ENCODE measurements around the gene GAA. TPM values are rescaled to one million over a fixed set of nuclear protein-coding genes. Genes with fewer than 3 reads are reported as not detected.
"Not testable (repeated sequence)": the region's sequence is repeated elsewhere in the genome, so short reads cannot be mapped to it uniquely, and the experiment has no call there.

The GAA gene
- total RNA-seq, 1 donor from 2014 or later = 15.2 TPM

- H3K4me3 ChIP-seq = no peak overlapping the region
- no peaks in the 10 kb centered on the region for H3K9me3 ChIP-seq (ENCODE audit: low read depth)
- H3K79me2 ChIP-seq (ENCODE audit: low read depth) = no peaks in the 10 kb centered on the region
- TF ChIP-seq CTCF (IDR thresholded peaks at IDR 0.05) (no peak), EZH2 (IDR thresholded peaks at IDR 0.05) (no peak), EZH2phosphoT487 (IDR thresholded peaks at IDR 0.05) (no peak)
- H3K9ac ChIP-seq = no peak overlapping the region
- peaks cover 2% of the 10 kb centered on the region for H3K4me1 ChIP-seq
- H3K27ac ChIP-seq = no peak overlapping the region
- no peaks in the 10 kb centered on the region for H4K20me1 ChIP-seq (ENCODE audit: low read depth)
- H3F3A ChIP-seq (ENCODE audit: low read depth) = peaks cover 16% of the 10 kb centered on the region
- no peak overlapping the region for H3K4me2 ChIP-seq
- no peaks in the 10 kb centered on the region for H3K27me3 ChIP-seq
- no peaks in the 10 kb centered on the region for H3K36me3 Mint-ChIP-seq
- H3K9me3 Mint-ChIP-seq = peaks cover 29% of the 10 kb centered on the region
- H3K36me3 ChIP-seq = no peaks in the 10 kb centered on the region
- H3K27me3 Mint-ChIP-seq (ENCODE audit: insufficient read depth, low read depth) = no peaks in the 10 kb centered on the region
- DNase-seq (ENCODE audit: low spot score) = no peak
- no peak overlapping the region for H3K4me3 Mint-ChIP-seq
- no peak overlapping the region for H3K27ac Mint-ChIP-seq
- H2AFZ ChIP-seq (replicated peaks) = peak overlapping the region; percentile 72
- H3K4me1 Mint-ChIP-seq = peaks cover 8% of the 10 kb centered on the region
Measured at GRCh38 chr17:80154166-80154565, 52.8 kb downstream of the GAA start.

- Histone ChIP-seq H3K4me1 (peaks cover 14% of the 10 kb centered on the region), H3F3A (ENCODE audit: low read depth) (peaks cover 20% of the 10 kb centered on the region)
- H3K4me3 Mint-ChIP-seq; DNase-seq (ENCODE audit: low spot score); H3K27me3 ChIP-seq; H3K79me2 ChIP-seq (ENCODE audit: low read depth); H3K27ac Mint-ChIP-seq; H3K4me3 ChIP-seq; H3K36me3 Mint-ChIP-seq; H3K4me2 ChIP-seq; H4K20me1 ChIP-seq (ENCODE audit: low read depth); H2AFZ ChIP-seq (replicated peaks); H3K9me3 ChIP-seq (ENCODE audit: low read depth); H3K36me3 ChIP-seq; H3K9ac ChIP-seq; H3K27ac ChIP-seq; H3K27me3 Mint-ChIP-seq (ENCODE audit: insufficient read depth, low read depth): not testable (repeated sequence)
- H3K9me3 Mint-ChIP-seq = peaks cover 29% of the 10 kb centered on the region
- peaks cover 18% of the 10 kb centered on the region for H3K4me1 Mint-ChIP-seq
Measured at GRCh38 chr17:80155600-80155999, 54.2 kb downstream of the GAA start.

GRCh38 chr17:80158846-80159245 is 57.5 kb downstream of the GAA start:
- Histone ChIP-seq H4K20me1 (ENCODE audit: low read depth) (no peaks in the 10 kb centered on the region), H3K4me1 (peaks cover 20% of the 10 kb centered on the region), H3K27ac (no peak overlapping the region), H3K4me2 (no peak overlapping the region), H3K27me3 (no peaks in the 10 kb centered on the region), H2AFZ (replicated peaks) (no peak overlapping the region), H3K79me2 (ENCODE audit: low read depth) (no peaks in the 10 kb centered on the region), H3K9ac (no peak overlapping the region), H3K36me3 (no peaks in the 10 kb centered on the region), H3K4me3 (no peak overlapping the region), H3F3A (ENCODE audit: low read depth) (peaks cover 30% of the 10 kb centered on the region), H3K9me3 (ENCODE audit: low read depth) (no peaks in the 10 kb centered on the region)
- DNase-seq (ENCODE audit: low spot score) = no peak
- no peaks in the 10 kb centered on the region for H3K36me3 Mint-ChIP-seq
- H3K4me1 Mint-ChIP-seq = peaks cover 23% of the 10 kb centered on the region
- peaks cover 4% of the 10 kb centered on the region for H3K27me3 Mint-ChIP-seq (ENCODE audit: insufficient read depth, low read depth)
- H3K4me3 Mint-ChIP-seq = no peak overlapping the region
- H3K9me3 Mint-ChIP-seq = peaks cover 26% of the 10 kb centered on the region
- H3K27ac Mint-ChIP-seq = no peak overlapping the region
- no peak for TF ChIP-seq CTCF (IDR thresholded peaks at IDR 0.05)
- no peak for TF ChIP-seq EZH2phosphoT487 (IDR thresholded peaks at IDR 0.05)
- no peak for TF ChIP-seq EZH2 (IDR thresholded peaks at IDR 0.05)

- peaks cover 29% of the 10 kb centered on the region for H3F3A ChIP-seq (ENCODE audit: low read depth)
- no peaks in the 10 kb centered on the region for H3K9me3 ChIP-seq (ENCODE audit: low read depth)
- no peak overlapping the region for H3K9ac ChIP-seq
- no peaks in the 10 kb centered on the region for H3K27me3 ChIP-seq
- H3K27ac ChIP-seq = no peak overlapping the region
- H3K79me2 ChIP-seq (ENCODE audit: low read depth) = no peaks in the 10 kb centered on the region
- Mint-ChIP-seq H3K27ac (no peak overlapping the region), H3K27me3 (ENCODE audit: insufficient read depth, low read depth) (peaks cover 4% of the 10 kb centered on the region), H3K4me3 (peak overlapping the region; percentile 11), H3K4me1 (peaks cover 19% of the 10 kb centered on the region), H3K9me3 (peaks cover 18% of the 10 kb centered on the region), H3K36me3 (no peaks in the 10 kb centered on the region)
- H3K36me3 ChIP-seq = no peaks in the 10 kb centered on the region
- H3K4me2 ChIP-seq = peak overlapping the region; percentile 19
- DNase-seq (ENCODE audit: low spot score) = no peak
- H3K4me1 ChIP-seq = peaks cover 20% of the 10 kb centered on the region
- H3K4me3 ChIP-seq = no peak overlapping the region
- no peak for TF ChIP-seq EZH2 (IDR thresholded peaks at IDR 0.05)
- TF ChIP-seq EZH2phosphoT487 (IDR thresholded peaks at IDR 0.05) = no peak
- TF ChIP-seq CTCF (IDR thresholded peaks at IDR 0.05) = no peak
- no peaks in the 10 kb centered on the region for H4K20me1 ChIP-seq (ENCODE audit: low read depth)
- H2AFZ ChIP-seq (replicated peaks) = peak overlapping the region; percentile 70
Measured at GRCh38 chr17:80160536-80160935, 59.2 kb downstream of the GAA start.
